GM18868 (cell line): Measurements from ENCODE around the gene FZD2.
"Not testable (repeated sequence)": the region's sequence is repeated elsewhere in the genome, so short reads cannot be mapped to it uniquely, and the experiment has no call there.

ENCODE experiments used
- ATAC-seq: cut with Tn5 transposase; IDR thresholded peaks from one replicate; pipeline ENCODE4 v1.9.1; 2021; ENCODE audit warnings: mild to moderate bottlenecking, moderate library complexity; ENCODE audit not compliant: unreplicated experiment

FZD2 gene

GRCh38 chr17:44556832-44557606, at the start of gene FZD2:
FZD2 (plus strand) TSS chr17:44557484; CDS start chr17:44557689, 205 bp downstream.
- no peak for ATAC-seq

- ATAC-seq: not testable (repeated sequence)
Observed at GRCh38 chr17:44511241-44512134, 45.8 kb upstream of the FZD2 start.

- ATAC-seq: no peak
Observed at GRCh38 chr17:44518032-44518431, 39.3 kb upstream of the FZD2 start.

- ATAC-seq: no peak
Observed at GRCh38 chr17:44522883-44523671, 34.2 kb upstream of the FZD2 start.

- no peak for ATAC-seq
Observed at GRCh38 chr17:44523672-44523972, 33.7 kb upstream of the FZD2 start.

- ATAC-seq: no peak
Observed at GRCh38 chr17:44527102-44527501, 30.2 kb upstream of the FZD2 start.

- ATAC-seq: no peak
Observed at GRCh38 chr17:44527954-44528353, 29.3 kb upstream of the FZD2 start.

GRCh38 chr17:44529864-44530263, 27.4 kb upstream of the FZD2 start:
- ATAC-seq: no peak

- no peak for ATAC-seq
Observed at GRCh38 chr17:44530896-44531418, 26.3 kb upstream of the FZD2 start.

- ATAC-seq: no peak
Observed at GRCh38 chr17:44533533-44534246, 23.6 kb upstream of the FZD2 start.

- ATAC-seq: no peak
Observed at GRCh38 chr17:44536090-44536953, 21.0 kb upstream of the FZD2 start.

GRCh38 chr17:44537922-44538321, 19.4 kb upstream of the FZD2 start:
- not testable (repeated sequence) for ATAC-seq

- ATAC-seq: no peak
Observed at GRCh38 chr17:44539673-44540072, 17.6 kb upstream of the FZD2 start.

- ATAC-seq: no peak
Observed at GRCh38 chr17:44540246-44541084, 16.8 kb upstream of the FZD2 start.

GRCh38 chr17:44541884-44542581, 15.3 kb upstream of the FZD2 start:
- no peak for ATAC-seq

GRCh38 chr17:44543213-44543904, 13.9 kb upstream of the FZD2 start:
- ATAC-seq: no peak

- ATAC-seq: no peak
Observed at GRCh38 chr17:44543905-44544523, 13.3 kb upstream of the FZD2 start.
